ENCODE measurements around the gene ARMC6. TPM values are rescaled to one million over a fixed set of nuclear protein-coding genes. Genes with fewer than 3 reads are reported as not detected.

The ARMC6 gene
- total and polyA plus RNA-seq, 2 of the 13 experiments (the other 11 are each of a cell fraction or from before 2014, with no cell fraction given): 16.2 to 36.8 TPM

- no peak for FAIRE-seq
- DNase-seq (ENCODE audit: low spot score): no peak
- intact Hi-C loops (cut with micrococcal nuclease; ENCODE audit: unreplicated experiment): no loop called here
- POLR2A ChIA-PET: no interaction called here
- Histone ChIP-seq H3K4me1 (ENCODE audit: insufficient read depth, low read length) (no peaks in the 10 kb centered on the region), H4K20me1 (ENCODE audit: insufficient read depth, low read length) (no peaks in the 10 kb centered on the region), H3K27me3 (ENCODE audit: control insufficient read depth in 1 of 2, insufficient read depth in 2 of 2, low read length in 2 of 2) (no peaks in the 10 kb centered on the region), H3K4me3 (replicated peaks in 1 of 3; ENCODE audit: insufficient read depth in 1 of 3, low read depth in 2 of 3, low read length in 3 of 3) (no peak overlapping the region), H3K4me2 (ENCODE audit: low read depth, low read length) (no peak overlapping the region), H3K79me2 (ENCODE audit: insufficient read depth, low read length) (no peaks in the 10 kb centered on the region), H3K9me3 (ENCODE audit: low read length) (no peaks in the 10 kb centered on the region), H3K36me3 (replicated peaks in 1 of 2; ENCODE audit: control insufficient read depth in 1 of 2, insufficient read depth in 2 of 2, low read length in 2 of 2) (peaks cover 0 to 2% of the 10 kb centered on the region in 2 experiments; a peak in 2 of 5 replicates), H3K27ac (ENCODE audit: extremely low read length, insufficient read depth, low read length) (no peak overlapping the region), H2AFZ (ENCODE audit: low read length) (no peak overlapping the region), H3K9ac (ENCODE audit: insufficient read depth, low read depth, low read length) (no peak overlapping the region)
- no peak for TF ChIP-seq HMGA1 (CRISPR knock-in tag; conservative IDR thresholded peaks at IDR 0.05)
- no peak for TF ChIP-seq ADNP (CRISPR knock-in tag; IDR thresholded peaks at IDR 0.05)
- TF ChIP-seq ZFAT (CRISPR knock-in tag; conservative IDR thresholded peaks at IDR 0.05): no peak
- no peak for TF ChIP-seq TOE1 (CRISPR knock-in tag; IDR thresholded peaks at IDR 0.05)
- no peak for TF ChIP-seq ZBTB42 (CRISPR knock-in tag; IDR thresholded peaks at IDR 0.05)
- in situ Hi-C loops (cut with HindIII; ENCODE audit: extremely low pct_ligation_motif_present, low pct_unique_long_range_greater_than_20kb): no loop called here
- BruUV-seq (replicated peaks): no TSS peak
- CTCF ChIA-PET (ENCODE audit: low intra/inter-chr PET ratio, low total read pairs): no interaction called here
- ATAC-seq: no peak; the same call in 2 of the 3 replicates
- WGBS (ENCODE audit: low lambda C conversion rate): 94% methylated on average over 10 of the region's 10 CpGs
These were observed 50.2 kb downstream of the ARMC6 start for GRCh38 chr19:19083413-19084178.

DNA sequence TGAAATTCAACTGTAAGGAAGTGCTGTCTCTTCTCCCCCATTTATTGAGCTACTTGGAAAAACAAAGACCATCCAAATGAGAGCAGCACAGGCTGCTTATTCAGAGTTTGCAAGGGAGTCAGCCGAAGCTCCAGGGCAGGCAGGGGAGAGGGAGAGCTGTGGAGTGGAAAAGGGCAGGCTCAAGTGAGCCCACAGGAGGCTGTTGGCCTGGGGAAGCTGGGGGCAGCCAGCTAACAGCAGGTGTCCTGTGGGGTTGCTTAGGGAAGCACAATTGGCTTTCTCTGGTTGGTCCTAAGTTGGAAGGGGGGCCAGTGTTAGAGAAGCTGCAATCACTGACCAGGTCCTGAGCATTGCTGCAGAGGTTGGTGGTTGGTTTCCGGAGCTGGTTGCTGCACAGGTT, 54.3 kb downstream of the ARMC6 start:
- DNase-seq (ENCODE audit: low spot score) (no peak), FAIRE-seq (no peak), ATAC-seq (no peak)
- no peak overlapping the region for H3K9ac ChIP-seq (ENCODE audit: insufficient read depth, low read depth, low read length)
- H3K36me3 ChIP-seq (replicated peaks in 1 of 2; ENCODE audit: control insufficient read depth in 1 of 2, insufficient read depth in 2 of 2, low read length in 2 of 2): peaks cover 0 to 2% of the 10 kb centered on the region in 2 experiments; a peak in 2 of 5 replicates
- H4K20me1 ChIP-seq (ENCODE audit: insufficient read depth, low read length): no peaks in the 10 kb centered on the region
- CTCF ChIA-PET (ENCODE audit: low intra/inter-chr PET ratio, low total read pairs): no interaction called here
- POLR2A ChIA-PET: interaction anchor here (0.9 kb wide), 1 partner anchor 10 kb away, joined by 3 read pairs; no protein-coding TSS in a partner anchor
- no peaks in the 10 kb centered on the region for H3K9me3 ChIP-seq (ENCODE audit: low read length)
- BruUV-seq (replicated peaks): no TSS peak
- no peaks in the 10 kb centered on the region for H3K79me2 ChIP-seq (ENCODE audit: insufficient read depth, low read length)
- H3K4me2 ChIP-seq (ENCODE audit: low read depth, low read length): no peak overlapping the region
- in situ Hi-C loops (cut with HindIII; ENCODE audit: extremely low pct_ligation_motif_present, low pct_unique_long_range_greater_than_20kb): no loop called here
- no peak overlapping the region for H3K4me3 ChIP-seq (replicated peaks in 1 of 3; ENCODE audit: insufficient read depth in 1 of 3, low read depth in 2 of 3, low read length in 3 of 3)
- H3K4me1 ChIP-seq (ENCODE audit: insufficient read depth, low read length): no peaks in the 10 kb centered on the region
- no peaks in the 10 kb centered on the region for H3K27me3 ChIP-seq (ENCODE audit: control insufficient read depth in 1 of 2, insufficient read depth in 2 of 2, low read length in 2 of 2)
- intact Hi-C loops (cut with micrococcal nuclease; ENCODE audit: unreplicated experiment): no loop called here
- no peak overlapping the region for H2AFZ ChIP-seq (ENCODE audit: low read length)
- no peak overlapping the region for H3K27ac ChIP-seq (ENCODE audit: extremely low read length, insufficient read depth, low read length)
- WGBS (ENCODE audit: low lambda C conversion rate): 97% methylated on average over 2 of the region's 2 CpGs
- TF ChIP-seq TRIM24 (CRISPR knock-in tag; IDR thresholded peaks at IDR 0.05): no peak
- no peak for TF ChIP-seq MBD4 (IDR thresholded peaks at IDR 0.05; ENCODE audit: borderline replicate concordance, low read length)
- no peak for TF ChIP-seq SAP130 (CRISPR knock-in tag; IDR thresholded peaks at IDR 0.05; ENCODE audit: low read depth)
- TF ChIP-seq KLF16 (CRISPR knock-in tag; IDR thresholded peaks at IDR 0.05): no peak
- TF ChIP-seq CAMTA2 (CRISPR knock-in tag; IDR thresholded peaks at IDR 0.05; ENCODE audit: borderline replicate concordance): no peak
- no peak for TF ChIP-seq U2AF2 (IDR thresholded peaks at IDR 0.05; ENCODE audit: low read depth, low read length)
- no peak for TF ChIP-seq MXD4 (CRISPR knock-in tag; IDR thresholded peaks at IDR 0.05)
- no peak for TF ChIP-seq BRD4 (CRISPR knock-in tag; IDR thresholded peaks at IDR 0.05)
- no peak for TF ChIP-seq ZFYVE20 (CRISPR knock-in tag; IDR thresholded peaks at IDR 0.05; ENCODE audit: borderline replicate concordance, low read depth)
- TF ChIP-seq PRMT3 (CRISPR knock-in tag; IDR thresholded peaks at IDR 0.05; ENCODE audit: borderline replicate concordance, low read depth): no peak
- TF ChIP-seq, protein P1, sequence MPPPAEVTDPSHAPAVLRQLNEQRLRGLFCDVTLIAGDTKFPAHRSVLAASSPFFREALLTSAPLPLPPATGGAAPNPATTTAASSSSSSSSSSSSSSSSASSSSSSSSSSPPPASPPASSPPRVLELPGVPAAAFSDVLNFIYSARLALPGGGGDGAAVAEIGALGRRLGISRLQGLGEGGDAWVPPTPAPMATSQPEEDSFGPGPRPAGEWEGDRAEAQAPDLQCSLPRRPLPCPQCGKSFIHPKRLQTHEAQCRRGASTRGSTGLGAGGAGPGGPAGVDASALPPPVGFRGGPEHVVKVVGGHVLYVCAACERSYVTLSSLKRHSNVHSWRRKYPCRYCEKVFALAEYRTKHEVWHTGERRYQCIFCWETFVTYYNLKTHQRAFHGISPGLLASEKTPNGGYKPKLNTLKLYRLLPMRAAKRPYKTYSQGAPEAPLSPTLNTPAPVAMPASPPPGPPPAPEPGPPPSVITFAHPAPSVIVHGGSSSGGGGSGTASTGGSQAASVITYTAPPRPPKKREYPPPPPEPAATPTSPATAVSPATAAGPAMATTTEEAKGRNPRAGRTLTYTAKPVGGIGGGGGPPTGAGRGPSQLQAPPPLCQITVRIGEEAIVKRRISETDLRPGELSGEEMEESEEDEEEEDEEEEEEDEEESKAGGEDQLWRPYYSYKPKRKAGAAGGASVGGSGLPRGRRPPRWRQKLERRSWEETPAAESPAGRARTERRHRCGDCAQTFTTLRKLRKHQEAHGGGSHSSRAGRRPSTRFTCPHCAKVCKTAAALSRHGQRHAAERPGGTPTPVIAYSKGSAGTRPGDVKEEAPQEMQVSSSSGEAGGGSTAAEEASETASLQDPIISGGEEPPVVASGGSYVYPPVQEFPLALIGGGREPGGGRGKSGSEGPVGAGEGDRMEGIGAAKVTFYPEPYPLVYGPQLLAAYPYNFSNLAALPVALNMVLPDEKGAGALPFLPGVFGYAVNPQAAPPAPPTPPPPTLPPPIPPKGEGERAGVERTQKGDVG (CRISPR knock-in tag; IDR thresholded peaks at IDR 0.05; ENCODE audit: borderline replicate concordance): no peak
- TF ChIP-seq YEATS2 (CRISPR knock-in tag; IDR thresholded peaks at IDR 0.05; ENCODE audit: borderline replicate concordance): no peak

Measured in HepG2 (cell line).